ENCODE results near the gene ZKSCAN4. TPM values are rescaled to one million over a fixed set of nuclear protein-coding genes. Genes with fewer than 3 reads are reported as not detected.

The ZKSCAN4 gene
- total and polyA plus RNA-seq, 5 donors from 2014 or later: 2.1 to 6.3 (median 2.6) TPM

- Mint-ChIP-seq H3K27ac (no peak overlapping the region), H3K36me3 (no peaks in the 10 kb centered on the region), H3K27me3 (peaks cover 92% of the 10 kb centered on the region), H3K4me3 (peak overlapping the region in 1 of 4 donors; percentile 42), H3K9me3 (peaks cover 0 to 2% (median 0%) of the 10 kb centered on the region in 7 donors), H3K4me1 (peaks cover 0 to 27% (median 19%) of the 10 kb centered on the region in 4 donors)
- ATAC-seq (ENCODE audit: low read depth in 2 of 2) (no peak), DNase-seq (no peak)
- Histone ChIP-seq H3K4me3 (ENCODE audit: low read depth, low read length) (no peak overlapping the region), H3K4me1 (ENCODE audit: control insufficient read depth, insufficient read depth, low read length, poor library complexity, severe bottlenecking) (peaks cover 22% of the 10 kb centered on the region), H3K9me3 (ENCODE audit: control insufficient read depth in 2 of 2, low read length in 2 of 2) (no peaks in the 10 kb centered on the region), H3K27ac (ENCODE audit: insufficient read depth, low read length, poor library complexity, severe bottlenecking) (no peak overlapping the region), H3K27me3 (ENCODE audit: control insufficient read depth, insufficient read depth, low read length) (peaks cover 60% of the 10 kb centered on the region), H3K36me3 (ENCODE audit: control insufficient read depth, insufficient read depth, low read length) (no peaks in the 10 kb centered on the region)
These were observed 36.6 kb downstream of the ZKSCAN4 start for GRCh38 chr6:28215425-28215824.

- no peak for ATAC-seq (ENCODE audit: low read depth in 2 of 2)
- peaks cover 68% of the 10 kb centered on the region for H3K27me3 ChIP-seq (ENCODE audit: control insufficient read depth, insufficient read depth, low read length)
- Mint-ChIP-seq H3K9me3 (peaks cover 0 to 5% (median under 1%) of the 10 kb centered on the region in 7 donors), H3K27me3 (peaks cover 92% of the 10 kb centered on the region), H3K4me3 (peak overlapping the region in 1 of 4 donors; percentile 61), H3K36me3 (no peaks in the 10 kb centered on the region), H3K4me1 (peaks cover 11 to 24% (median 19%) of the 10 kb centered on the region in 4 donors), H3K27ac (no peak overlapping the region)
- H3K36me3 ChIP-seq (ENCODE audit: control insufficient read depth, insufficient read depth, low read length): no peaks in the 10 kb centered on the region
- peaks cover 13% of the 10 kb centered on the region for H3K4me1 ChIP-seq (ENCODE audit: control insufficient read depth, insufficient read depth, low read length, poor library complexity, severe bottlenecking)
- H3K27ac ChIP-seq (ENCODE audit: insufficient read depth, low read length, poor library complexity, severe bottlenecking): no peak overlapping the region
- peaks cover 0 to 2% of the 10 kb centered on the region in 2 experiments for H3K9me3 ChIP-seq (ENCODE audit: control insufficient read depth in 2 of 2, low read length in 2 of 2)
- no peak for DNase-seq
- no peak overlapping the region for H3K4me3 ChIP-seq (ENCODE audit: low read depth, low read length)
These were observed 38.9 kb downstream of the ZKSCAN4 start for GRCh38 chr6:28213213-28213523.

DNA sequence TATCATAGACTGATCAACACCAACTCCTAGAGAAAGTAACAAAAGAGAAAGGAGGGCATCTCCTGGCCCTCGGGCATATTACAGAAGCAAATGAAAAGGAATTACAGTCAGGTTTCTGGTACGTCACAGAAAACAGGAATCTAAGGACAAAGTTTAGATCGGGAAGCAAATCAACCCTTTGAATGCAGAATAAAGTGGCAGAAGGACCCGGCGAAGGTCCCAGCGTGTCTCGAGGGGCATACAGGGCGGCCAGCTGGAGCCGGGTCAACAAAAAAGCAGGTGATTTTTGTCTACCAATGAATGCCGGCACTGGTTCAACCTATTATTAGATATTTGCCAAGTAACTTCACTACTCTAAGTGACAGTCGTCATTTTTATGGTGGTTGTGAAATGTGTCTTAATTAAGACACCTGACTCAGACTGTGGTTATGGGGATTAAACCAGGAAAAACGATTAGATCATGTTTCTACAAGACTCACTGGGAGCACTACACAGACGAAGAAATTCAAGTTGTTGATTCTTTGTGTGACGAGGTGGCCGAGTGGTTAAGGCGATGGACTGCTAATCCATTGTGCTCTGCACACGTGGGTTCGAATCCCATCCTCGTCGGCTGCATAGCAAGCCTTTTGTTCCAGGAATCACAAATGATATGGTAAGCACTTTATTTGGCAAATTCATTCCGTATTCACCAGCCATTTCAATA lies 39.4 kb downstream of the ZKSCAN4 start:
- H3K4me3 Mint-ChIP-seq: peak overlapping the region in 2 of 4 donors; percentile 3 to 20
- peak overlapping the region in 1 of 3 donors; percentile 4 for H3K27ac Mint-ChIP-seq
- H3K36me3 Mint-ChIP-seq: no peaks in the 10 kb centered on the region
- peaks cover 92% of the 10 kb centered on the region for H3K27me3 Mint-ChIP-seq
- Histone ChIP-seq H3K4me1 (ENCODE audit: control insufficient read depth, insufficient read depth, low read length, poor library complexity, severe bottlenecking) (peaks cover 16% of the 10 kb centered on the region), H3K36me3 (ENCODE audit: control insufficient read depth, insufficient read depth, low read length) (no peaks in the 10 kb centered on the region), H3K9me3 (ENCODE audit: control insufficient read depth in 2 of 2, low read length in 2 of 2) (peaks cover 0 to 6% of the 10 kb centered on the region in 2 experiments), H3K27ac (ENCODE audit: insufficient read depth, low read length, poor library complexity, severe bottlenecking) (no peak overlapping the region), H3K27me3 (ENCODE audit: control insufficient read depth, insufficient read depth, low read length) (peaks cover 69% of the 10 kb centered on the region), H3K4me3 (ENCODE audit: low read depth, low read length) (peak overlapping the region; percentile 16)
- peaks cover 0 to 5% (median 2%) of the 10 kb centered on the region in 7 donors for H3K9me3 Mint-ChIP-seq
- ATAC-seq (ENCODE audit: low read depth in 2 of 2) (no peak), DNase-seq (no peak)
- peaks cover 14 to 28% (median 20%) of the 10 kb centered on the region in 4 donors for H3K4me1 Mint-ChIP-seq

DNA sequence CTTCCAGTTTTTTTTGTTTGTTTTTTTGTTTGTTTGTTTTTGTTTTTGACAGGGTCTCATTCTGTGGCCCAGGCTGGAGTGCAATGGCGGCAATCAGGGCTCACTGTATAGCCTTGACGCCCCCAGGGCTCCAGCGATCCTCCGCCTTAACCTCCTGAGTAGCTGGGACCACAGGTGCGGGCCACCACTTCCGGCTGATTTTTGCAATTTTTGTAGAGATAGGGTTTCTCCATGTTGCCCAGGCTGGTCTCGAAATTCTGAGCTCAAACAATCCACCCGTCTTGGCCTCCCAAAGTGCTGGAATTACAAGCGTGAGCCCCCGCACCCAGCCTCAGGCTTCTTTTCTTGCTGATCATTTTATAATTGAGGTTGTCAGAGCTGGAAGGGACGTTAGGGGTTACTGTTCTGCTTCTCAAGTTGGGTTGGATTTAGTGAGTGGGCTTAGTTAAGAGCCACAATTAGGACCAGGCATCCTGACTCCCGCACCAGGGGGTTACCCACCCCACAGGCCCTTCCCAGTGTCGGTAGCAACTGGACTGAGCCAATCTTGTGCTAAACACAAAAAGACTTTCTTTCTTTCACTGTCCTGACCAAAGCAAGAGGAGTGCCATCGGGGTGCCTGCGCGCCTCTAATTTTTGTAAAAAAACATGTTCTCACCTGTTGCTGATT lies 40.1 kb downstream of the ZKSCAN4 start:
- H3K27me3 ChIP-seq (ENCODE audit: control insufficient read depth, insufficient read depth, low read length): peaks cover 76% of the 10 kb centered on the region
- peaks cover 22% of the 10 kb centered on the region for H3K4me1 ChIP-seq (ENCODE audit: control insufficient read depth, insufficient read depth, low read length, poor library complexity, severe bottlenecking)
- peak overlapping the region in 2 of 4 donors; percentile 3 to 20 for H3K4me3 Mint-ChIP-seq
- DNase-seq (peak in 1 of 3 donors; percentile 53), ATAC-seq (ENCODE audit: low read depth in 2 of 2) (no peak)
- no peaks in the 10 kb centered on the region for H3K36me3 ChIP-seq (ENCODE audit: control insufficient read depth, insufficient read depth, low read length)
- H3K27ac ChIP-seq (ENCODE audit: insufficient read depth, low read length, poor library complexity, severe bottlenecking): no peak overlapping the region
- peaks cover 0 to 11% (median 3%) of the 10 kb centered on the region in 7 donors for H3K9me3 Mint-ChIP-seq
- peaks cover 14 to 34% (median 23%) of the 10 kb centered on the region in 4 donors for H3K4me1 Mint-ChIP-seq
- H3K36me3 Mint-ChIP-seq: peaks cover 4% of the 10 kb centered on the region
- H3K27ac Mint-ChIP-seq: peak overlapping the region in 1 of 3 donors; percentile 4
- peaks cover 0 to 10% of the 10 kb centered on the region in 2 experiments for H3K9me3 ChIP-seq (ENCODE audit: control insufficient read depth in 2 of 2, low read length in 2 of 2)
- H3K27me3 Mint-ChIP-seq: peaks cover 92% of the 10 kb centered on the region
- peak overlapping the region; percentile 16 for H3K4me3 ChIP-seq (ENCODE audit: low read depth, low read length)

DNA sequence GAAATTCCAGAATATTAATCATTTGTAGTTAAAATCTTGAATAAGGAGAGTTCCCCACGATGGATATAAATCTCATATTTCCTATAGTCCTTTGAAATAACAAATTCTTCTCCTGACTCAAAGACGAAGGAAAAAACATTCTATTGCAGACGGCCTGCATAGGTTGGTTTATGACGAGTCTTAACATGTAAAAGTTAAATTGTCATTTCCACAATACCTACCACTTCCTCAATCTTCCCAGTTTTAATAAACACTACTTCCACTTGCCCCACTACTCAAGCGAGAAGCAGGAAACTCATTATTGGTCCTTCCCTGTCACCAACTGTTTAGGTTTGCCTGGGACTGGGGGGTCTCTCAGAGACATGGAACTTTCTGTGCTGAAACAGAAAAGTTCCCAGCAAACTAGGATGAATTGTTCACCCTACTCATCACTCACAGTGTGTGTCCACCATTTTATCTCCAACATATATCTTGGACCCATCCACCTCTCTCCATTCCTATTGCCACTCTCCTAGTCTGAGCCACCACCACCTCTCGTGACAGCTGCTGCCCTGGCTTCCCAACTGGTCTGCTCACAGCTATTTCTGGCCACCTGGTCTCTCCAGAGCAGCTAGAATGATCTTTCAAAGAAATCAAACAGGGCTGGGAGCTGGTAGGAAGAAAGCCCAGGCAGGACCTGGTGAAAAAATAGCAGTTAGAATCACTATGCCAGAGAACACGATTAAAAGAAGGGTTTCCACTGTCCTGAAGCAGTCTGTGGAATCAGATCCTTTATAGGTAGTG lies 42.1 kb downstream of the ZKSCAN4 start:
- peaks cover 17 to 34% (median 24%) of the 10 kb centered on the region in 4 donors for H3K4me1 Mint-ChIP-seq
- H3K27ac Mint-ChIP-seq: no peak overlapping the region
- peaks cover 13 to 25% of the 10 kb centered on the region in 2 experiments for H3K9me3 ChIP-seq (ENCODE audit: control insufficient read depth in 2 of 2, low read length in 2 of 2)
- H3K4me1 ChIP-seq (ENCODE audit: control insufficient read depth, insufficient read depth, low read length, poor library complexity, severe bottlenecking): peaks cover 22% of the 10 kb centered on the region
- peaks cover 95% of the 10 kb centered on the region for H3K27me3 Mint-ChIP-seq
- H3K4me3 Mint-ChIP-seq: no peak overlapping the region
- peaks cover 1 to 12% (median 6%) of the 10 kb centered on the region in 7 donors for H3K9me3 Mint-ChIP-seq
- H3K4me3 ChIP-seq (ENCODE audit: low read depth, low read length): no peak overlapping the region
- peaks cover 4% of the 10 kb centered on the region for H3K36me3 Mint-ChIP-seq
- no peaks in the 10 kb centered on the region for H3K36me3 ChIP-seq (ENCODE audit: control insufficient read depth, insufficient read depth, low read length)
- no peak overlapping the region for H3K27ac ChIP-seq (ENCODE audit: insufficient read depth, low read length, poor library complexity, severe bottlenecking)
- DNase-seq: no peak
- H3K27me3 ChIP-seq (ENCODE audit: control insufficient read depth, insufficient read depth, low read length): peaks cover 82% of the 10 kb centered on the region
- ATAC-seq (ENCODE audit: low read depth in 2 of 2): no peak

GRCh38 chr6:28208111-28208659 lies 43.9 kb downstream of the ZKSCAN4 start:
- H3K4me1 Mint-ChIP-seq: peaks cover 17 to 32% (median 24%) of the 10 kb centered on the region in 4 donors
- peaks cover 83% of the 10 kb centered on the region for H3K27me3 Mint-ChIP-seq
- DNase-seq (no peak), ATAC-seq (ENCODE audit: low read depth in 2 of 2) (no peak)
- Histone ChIP-seq H3K9me3 (ENCODE audit: control insufficient read depth in 2 of 2, low read length in 2 of 2) (peaks cover 26 to 40% of the 10 kb centered on the region in 2 experiments), H3K4me1 (ENCODE audit: control insufficient read depth, insufficient read depth, low read length, poor library complexity, severe bottlenecking) (peaks cover 22% of the 10 kb centered on the region), H3K27me3 (ENCODE audit: control insufficient read depth, insufficient read depth, low read length) (peaks cover 74% of the 10 kb centered on the region), H3K27ac (ENCODE audit: insufficient read depth, low read length, poor library complexity, severe bottlenecking) (no peak overlapping the region), H3K36me3 (ENCODE audit: control insufficient read depth, insufficient read depth, low read length) (no peaks in the 10 kb centered on the region), H3K4me3 (ENCODE audit: low read depth, low read length) (peak overlapping the region; percentile 22)
- H3K36me3 Mint-ChIP-seq: peaks cover 4% of the 10 kb centered on the region
- H3K4me3 Mint-ChIP-seq: peak overlapping the region in 2 of 4 donors; percentile 75
- H3K27ac Mint-ChIP-seq: peak overlapping the region in 1 of 3 donors; percentile 81
- H3K9me3 Mint-ChIP-seq: peaks cover 4 to 19% (median 12%) of the 10 kb centered on the region in 7 donors

GRCh38 chr6:28207510-28208110 lies 44.5 kb downstream of the ZKSCAN4 start:
- Mint-ChIP-seq H3K27me3 (peaks cover 77% of the 10 kb centered on the region), H3K9me3 (peaks cover 3 to 21% (median 13%) of the 10 kb centered on the region in 7 donors), H3K4me3 (peak overlapping the region; percentile 24 to 75 (median 66)), H3K4me1 (peaks cover 13 to 27% (median 24%) of the 10 kb centered on the region in 4 donors), H3K36me3 (peaks cover 4% of the 10 kb centered on the region), H3K27ac (no peak overlapping the region)
- no peak overlapping the region for H3K27ac ChIP-seq (ENCODE audit: insufficient read depth, low read length, poor library complexity, severe bottlenecking)
- H3K36me3 ChIP-seq (ENCODE audit: control insufficient read depth, insufficient read depth, low read length): no peaks in the 10 kb centered on the region
- peaks cover 19% of the 10 kb centered on the region for H3K4me1 ChIP-seq (ENCODE audit: control insufficient read depth, insufficient read depth, low read length, poor library complexity, severe bottlenecking)
- DNase-seq (peak in 1 of 3 donors; percentile 48), ATAC-seq (ENCODE audit: low read depth in 2 of 2) (no peak)
- no peak overlapping the region for H3K4me3 ChIP-seq (ENCODE audit: low read depth, low read length)
- H3K27me3 ChIP-seq (ENCODE audit: control insufficient read depth, insufficient read depth, low read length): peaks cover 68% of the 10 kb centered on the region
- peaks cover 26 to 41% of the 10 kb centered on the region in 2 experiments for H3K9me3 ChIP-seq (ENCODE audit: control insufficient read depth in 2 of 2, low read length in 2 of 2)
